HG03521 (cell line): ENCODE measurements around the gene DLEC1.
A peak's percentile ranks its signal among the peaks of the same experiment; 100 is the strongest.
"Not testable (repeated sequence)": the region's sequence is repeated elsewhere in the genome, so short reads cannot be mapped to it uniquely, and the experiment has no call there.

Source experiments
- ATAC-seq: cut with Tn5 transposase; IDR thresholded peaks from one replicate; pipeline ENCODE4 v1.9.1; 2021; ENCODE audit warnings: mild to moderate bottlenecking, moderate library complexity; ENCODE audit not compliant: unreplicated experiment

Gene DLEC1

DNA sequence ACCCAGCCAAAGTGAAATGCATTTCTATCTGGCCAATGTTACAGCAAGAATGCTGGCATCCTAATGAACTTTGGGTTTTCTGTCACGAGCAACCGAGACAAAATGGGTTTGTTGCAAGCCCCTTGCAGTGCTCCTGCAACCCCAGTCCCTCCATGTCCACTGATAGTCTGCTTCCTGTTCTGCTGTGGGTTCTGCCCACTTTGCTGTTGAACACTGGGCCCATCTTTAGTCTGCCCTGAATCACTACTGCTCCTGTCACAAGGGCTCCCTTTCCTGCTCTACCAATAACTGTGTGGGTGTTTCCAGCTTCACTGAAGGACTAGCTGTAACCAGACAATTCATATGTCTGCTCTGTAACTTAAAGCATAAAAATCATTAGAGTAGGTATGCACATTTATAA lies 113.6 kb downstream of the DLEC1 start:
- ATAC-seq, result no peak

DNA sequence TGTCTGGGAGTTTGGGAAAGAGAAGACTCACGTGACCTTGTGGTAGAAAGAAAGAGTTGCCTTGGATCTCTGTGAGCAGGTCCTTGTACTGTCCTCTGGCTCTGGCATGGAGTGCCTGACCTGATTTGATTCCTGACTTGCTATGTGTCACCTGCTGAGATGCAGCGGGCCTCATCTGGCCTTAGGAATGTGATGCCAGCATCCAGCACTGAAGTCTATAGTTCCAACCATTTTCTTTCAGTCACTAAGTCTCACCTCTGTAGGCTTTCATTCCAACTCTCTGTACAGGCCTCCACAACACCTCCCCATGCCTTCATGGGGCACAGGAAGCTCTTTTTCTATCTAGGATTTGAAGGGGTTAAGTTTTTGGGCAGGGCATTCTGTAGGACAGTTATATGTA lies 114.2 kb downstream of the DLEC1 start:
- no peak for ATAC-seq

DNA sequence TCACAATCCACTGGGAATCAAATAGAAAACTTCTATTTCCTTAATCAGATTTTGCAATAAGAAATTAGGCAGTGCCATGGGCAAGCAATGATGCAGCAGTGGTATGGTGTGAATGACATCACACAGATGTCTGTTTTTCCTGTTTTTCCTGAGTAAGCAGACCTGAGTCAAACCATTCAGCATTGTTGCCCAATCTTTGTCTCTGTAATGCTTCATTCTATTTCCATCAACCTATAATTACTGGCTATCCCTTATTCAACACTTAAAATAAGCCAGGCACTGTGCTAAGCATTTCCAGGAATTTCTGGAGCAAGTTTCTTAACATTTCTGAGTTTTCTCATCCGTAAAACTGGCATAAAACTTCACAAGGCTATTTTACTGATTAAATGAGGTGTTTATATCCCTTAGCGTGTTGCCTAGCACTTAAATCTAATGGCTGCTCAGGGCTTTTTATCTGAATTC lies 115.1 kb downstream of the DLEC1 start:
- no peak for ATAC-seq

DNA sequence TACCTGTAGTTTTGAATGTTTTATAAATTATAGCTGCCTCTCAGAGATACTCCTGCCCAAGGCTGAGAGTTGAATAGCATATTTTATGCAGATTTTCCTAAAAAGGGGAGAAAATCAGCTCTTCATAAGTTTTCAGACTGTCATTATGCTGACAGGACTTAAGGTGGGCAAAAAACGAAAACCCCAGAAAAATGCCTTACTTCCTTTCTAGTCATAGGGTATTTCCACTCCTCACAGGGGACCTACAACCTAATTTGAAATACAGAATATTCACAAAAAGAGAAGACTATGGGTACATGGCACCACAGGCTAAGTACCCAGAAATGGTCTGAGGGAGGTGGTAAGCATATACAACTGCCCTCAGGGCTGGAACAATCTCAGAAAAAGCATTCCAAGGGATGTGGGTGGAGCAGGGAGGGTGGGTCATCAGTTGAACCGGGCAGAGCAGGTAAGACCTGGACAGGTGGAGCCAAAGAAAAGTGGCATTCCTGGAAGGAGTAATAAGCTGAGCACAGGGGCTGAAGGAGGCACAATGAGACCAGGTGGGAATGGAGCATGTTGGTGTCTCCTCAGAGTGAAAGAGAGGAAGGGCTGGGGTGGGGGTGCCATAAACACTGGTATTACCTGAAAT lies 115.7 kb downstream of the DLEC1 start:
- ATAC-seq, result no peak

DNA sequence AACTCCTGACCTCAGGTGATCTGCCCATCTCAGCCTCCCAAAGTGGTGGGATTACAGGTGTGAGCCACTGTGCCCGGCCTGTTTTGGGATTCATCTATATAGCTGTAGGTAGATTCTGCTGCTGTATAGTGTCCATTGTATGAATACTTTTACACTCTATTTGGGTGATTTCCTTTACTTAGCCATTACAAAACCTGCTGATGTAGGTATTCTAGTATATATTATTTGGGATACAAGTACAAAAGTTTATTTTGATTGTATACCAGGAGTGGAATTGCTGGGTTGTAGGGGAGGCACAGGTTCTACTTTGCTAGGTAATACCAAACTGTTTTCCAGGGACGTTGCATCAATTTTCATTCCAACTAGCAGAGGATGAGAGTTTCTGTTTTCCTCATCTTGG lies 116.8 kb downstream of the DLEC1 start:
- ATAC-seq, result no peak

DNA sequence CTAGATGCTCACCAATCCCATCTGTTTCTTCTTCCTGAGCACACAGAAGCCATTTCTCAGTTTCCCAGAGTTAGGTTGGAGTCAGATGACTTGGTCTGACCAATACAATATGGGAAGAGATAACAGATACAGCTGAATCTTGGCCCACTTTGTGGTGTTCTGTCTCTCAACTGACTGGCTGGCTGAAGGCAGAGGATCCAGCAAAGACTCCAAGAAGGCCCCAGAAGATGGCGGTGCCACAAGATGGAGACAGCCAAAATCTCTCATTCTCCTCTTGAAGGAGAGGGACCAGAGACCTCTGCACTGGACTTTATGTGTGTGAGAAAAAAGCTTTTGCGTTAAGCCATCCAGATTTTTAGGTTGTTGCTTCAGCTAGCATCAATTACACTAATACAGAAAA lies 118.1 kb downstream of the DLEC1 start:
- ATAC-seq, result no peak

DNA sequence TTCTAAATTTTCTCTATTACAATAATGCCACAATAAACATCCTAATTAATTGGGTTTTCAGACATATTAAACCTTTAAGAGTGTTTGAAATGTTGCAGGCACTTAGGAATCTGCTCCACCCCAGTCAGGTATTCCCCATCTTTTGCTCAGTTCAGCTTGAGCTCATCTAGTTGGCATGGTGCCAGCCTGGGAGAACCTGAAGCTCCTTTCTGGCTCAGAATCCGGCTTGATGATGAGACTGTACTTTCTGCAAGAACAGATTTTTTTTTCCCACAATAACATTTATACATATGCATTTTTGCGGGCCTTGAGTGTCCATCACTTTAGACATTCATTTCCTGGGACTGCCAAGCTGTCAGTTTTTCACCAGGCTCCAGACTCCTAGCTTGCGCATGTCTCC lies 118.6 kb downstream of the DLEC1 start:
- ATAC-seq, result no peak

DNA sequence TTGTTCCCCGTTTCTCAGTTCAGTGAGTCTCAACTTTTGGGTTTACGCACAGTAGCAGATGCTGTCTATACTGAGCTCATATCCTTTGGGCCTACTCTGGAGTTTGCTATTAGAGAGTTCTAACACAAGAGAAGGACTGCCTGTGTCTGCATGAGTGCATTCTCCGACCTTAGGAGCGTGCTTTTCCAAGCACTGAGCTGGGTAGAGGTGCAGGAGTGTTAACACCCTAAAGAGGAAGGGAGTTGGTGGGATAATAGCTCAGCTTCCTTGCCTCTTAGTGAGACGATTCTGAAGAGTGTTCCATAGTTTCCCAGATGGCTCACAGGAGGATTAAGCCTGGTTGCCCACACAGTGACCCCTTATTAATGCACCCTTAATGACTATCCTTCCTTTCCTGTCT lies 119.5 kb downstream of the DLEC1 start:
- no peak for ATAC-seq

DNA sequence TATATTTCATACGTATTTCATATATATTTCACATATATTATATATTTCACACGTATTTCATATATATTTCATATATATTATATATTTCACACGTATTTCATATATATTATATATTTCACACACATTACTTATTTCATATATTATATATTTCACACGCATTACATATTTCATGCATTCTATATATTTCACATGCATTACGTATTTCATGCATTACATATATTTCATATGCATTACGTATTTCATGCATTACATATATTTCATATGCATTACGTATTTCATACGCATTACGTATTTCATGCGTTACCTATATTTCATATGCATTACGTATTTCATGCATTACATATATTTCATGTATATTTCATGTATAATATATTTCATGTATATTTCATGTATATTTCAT lies 121.7 kb downstream of the DLEC1 start:
- ATAC-seq, result not testable (repeated sequence)

DNA sequence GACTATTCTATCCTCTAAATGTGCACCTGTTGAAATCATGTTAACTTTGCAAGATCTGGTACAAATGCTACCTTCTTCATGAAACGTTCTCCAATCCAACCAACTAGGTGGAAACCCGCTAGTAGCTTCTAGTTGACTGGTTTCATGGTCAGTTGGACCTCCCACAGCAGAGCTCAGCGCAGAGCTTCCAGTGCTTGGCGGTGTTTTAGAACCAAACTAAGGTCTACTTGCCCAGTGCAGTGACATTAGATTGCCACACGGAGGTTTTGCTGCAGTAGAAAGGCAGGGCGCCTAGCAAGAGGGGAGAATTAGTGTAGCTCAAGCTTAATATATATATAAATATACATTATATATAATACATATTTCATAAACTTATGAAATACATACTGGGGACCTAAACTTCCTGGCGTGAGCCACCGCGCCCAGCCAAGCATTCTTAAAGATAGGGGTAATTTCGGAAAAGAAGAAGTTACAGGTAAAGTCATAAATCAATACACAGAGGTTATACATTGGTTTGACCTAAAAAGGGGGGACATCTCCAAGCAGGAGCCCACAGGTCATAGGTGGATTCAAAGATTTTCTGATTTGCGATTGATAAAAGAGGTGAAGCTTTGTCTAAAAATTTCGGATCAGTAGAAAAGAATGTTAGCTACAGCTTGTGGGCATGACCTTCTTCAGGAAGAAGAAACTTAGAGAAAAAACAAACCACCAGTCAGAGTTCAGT lies 124.3 kb downstream of the DLEC1 start:
- no peak for ATAC-seq

DNA sequence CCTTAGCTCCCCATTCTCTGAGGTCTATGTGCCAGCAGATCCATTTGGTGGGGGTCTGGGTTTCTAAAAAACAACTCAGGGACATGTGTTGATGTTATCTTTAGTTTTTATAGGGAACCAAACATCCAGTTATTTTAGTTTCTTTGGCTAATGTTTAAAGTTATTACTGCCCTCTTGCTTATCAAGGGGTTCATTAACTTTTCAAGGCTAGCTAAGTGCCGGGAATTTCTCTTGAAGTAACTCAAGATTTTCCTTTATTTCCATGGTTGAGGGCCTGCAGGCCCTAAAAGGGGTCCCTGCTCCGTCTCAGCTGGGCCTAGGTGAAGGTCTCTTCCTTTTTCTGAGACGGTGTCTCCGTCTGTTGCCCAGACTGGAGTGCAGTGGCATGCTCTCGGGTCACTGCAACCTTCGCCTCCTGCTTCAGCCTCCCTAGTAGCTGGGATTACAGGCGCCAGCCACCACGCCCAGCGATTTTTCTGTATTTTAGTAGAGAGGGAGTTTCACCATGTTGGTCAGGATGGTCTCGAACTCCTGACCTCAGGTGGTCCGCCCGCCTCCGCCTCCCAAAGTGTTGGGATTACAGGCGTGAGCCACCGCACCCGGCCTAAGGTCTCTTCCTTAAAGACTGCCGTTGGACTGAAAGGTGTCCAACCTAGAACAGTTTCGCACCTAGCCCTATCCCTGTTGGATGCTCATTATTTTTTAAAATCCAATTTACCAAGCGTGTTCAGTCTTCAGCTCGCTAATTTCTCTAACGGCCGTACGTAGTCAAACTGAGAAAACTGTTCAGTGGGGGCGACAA lies 125.0 kb downstream of the DLEC1 start:
- no peak for ATAC-seq

DNA sequence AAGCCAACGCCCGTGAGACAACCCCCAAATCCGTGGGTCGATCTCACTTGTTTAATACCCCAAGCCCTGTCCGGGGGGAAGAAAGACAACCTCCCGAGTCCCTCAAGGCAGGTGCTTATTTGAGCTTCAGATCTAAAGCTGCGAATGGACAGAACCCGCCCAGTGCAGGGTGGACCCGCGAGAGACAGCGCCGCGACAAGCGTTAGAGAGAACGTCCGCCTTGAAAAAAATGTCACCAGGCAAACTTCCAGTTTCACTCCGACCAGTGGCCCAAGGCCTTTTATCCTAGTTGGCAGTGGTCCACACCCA lies 125.6 kb downstream of the DLEC1 start:
- ATAC-seq, result no peak

DNA sequence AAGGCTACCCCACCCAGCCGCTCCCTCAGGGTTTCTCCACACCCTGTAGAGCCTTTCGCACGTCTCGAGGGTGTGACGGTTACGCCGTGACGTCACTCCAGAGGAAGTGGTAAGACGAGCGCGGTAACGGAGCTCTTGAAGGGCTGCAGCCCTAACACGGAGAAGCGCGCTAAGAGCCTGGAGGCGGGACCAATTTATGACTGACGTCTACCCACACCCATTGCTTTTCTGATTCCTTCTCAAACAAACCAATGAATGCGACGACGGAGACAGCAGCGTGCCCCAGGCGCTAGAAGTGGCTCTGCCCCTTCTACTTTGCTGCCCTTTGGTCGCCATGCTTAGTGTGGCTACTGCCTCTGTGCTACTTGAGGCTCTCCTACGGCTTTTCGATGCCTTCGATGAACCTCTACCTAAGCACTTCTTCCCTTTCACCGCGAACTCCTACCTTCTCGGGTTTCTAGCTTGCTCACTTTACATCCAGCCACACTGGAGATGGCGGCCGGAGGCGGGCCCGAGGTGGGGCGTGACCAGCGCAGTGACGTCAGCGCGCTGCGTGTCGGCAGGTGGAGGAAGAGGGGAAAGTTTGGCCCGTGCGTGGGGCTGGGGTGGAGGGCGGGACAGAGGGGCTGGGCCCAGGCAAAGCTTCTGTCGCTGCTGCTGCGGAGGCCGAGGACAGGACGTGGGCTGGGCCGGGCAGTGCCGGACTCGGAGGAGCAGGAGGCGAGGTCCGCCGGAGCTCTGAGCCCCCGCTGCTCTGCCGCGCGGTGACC lies 126.1 kb downstream of the DLEC1 start, which contains the start of gene OXSR1:
OXSR1 (plus strand) TSS at position 586 of the 770 bp plus-strand sequence. CDS start 340 bp downstream, outside the sequence.
- ATAC-seq, result peak; percentile 87

DNA sequence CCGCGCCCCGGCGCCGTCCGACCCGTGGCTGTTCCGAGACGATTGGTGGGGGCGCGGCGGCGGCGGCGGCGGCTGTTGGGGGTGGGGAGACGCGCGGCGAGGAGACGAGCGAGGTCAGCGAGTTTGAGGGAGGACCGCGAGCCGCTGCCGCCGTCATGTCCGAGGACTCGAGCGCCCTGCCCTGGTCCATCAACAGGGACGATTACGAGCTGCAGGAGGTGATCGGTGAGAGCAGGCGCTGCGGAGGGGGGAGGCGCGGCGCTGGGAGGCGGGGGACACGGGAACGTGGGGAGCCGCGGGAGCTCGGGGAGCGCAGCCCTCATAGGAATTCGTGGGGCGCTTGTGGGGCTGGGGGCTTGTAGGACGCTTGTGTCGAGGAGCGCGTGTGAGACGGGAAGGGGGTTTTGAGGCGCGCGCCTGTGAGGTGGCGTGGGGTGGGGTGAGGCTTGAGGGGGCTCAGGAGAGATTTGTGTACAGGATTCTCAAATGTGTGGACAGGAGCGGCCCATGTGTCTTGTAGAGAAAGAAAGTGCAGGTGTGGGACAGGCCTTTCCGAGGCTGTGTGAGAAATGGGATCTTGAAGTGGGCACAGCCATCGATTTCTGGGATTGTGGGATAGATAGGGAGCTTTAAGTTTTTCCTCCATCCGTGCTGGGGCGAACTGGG lies 126.8 kb downstream of the DLEC1 start:
- ATAC-seq, result no peak

DNA sequence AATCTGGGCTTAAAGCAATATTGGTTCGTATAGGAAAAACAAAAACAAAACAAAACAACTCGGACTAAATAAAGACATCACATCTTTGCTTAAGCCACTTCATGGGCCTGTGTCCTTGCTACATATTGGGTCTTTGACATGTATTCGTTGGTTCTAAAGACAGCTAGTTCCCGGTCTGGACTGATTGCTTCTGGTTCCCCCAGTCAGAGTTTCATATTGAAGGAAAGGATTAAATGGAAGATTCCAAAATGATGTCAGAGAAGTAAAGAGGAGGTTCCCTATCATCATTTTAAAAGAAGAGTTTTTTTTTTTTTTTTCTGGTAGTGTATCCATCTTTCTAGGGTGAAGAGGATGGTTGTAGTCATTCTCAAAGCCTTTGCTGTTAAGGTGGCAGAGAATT lies 128.6 kb downstream of the DLEC1 start:
- ATAC-seq, result no peak

DNA sequence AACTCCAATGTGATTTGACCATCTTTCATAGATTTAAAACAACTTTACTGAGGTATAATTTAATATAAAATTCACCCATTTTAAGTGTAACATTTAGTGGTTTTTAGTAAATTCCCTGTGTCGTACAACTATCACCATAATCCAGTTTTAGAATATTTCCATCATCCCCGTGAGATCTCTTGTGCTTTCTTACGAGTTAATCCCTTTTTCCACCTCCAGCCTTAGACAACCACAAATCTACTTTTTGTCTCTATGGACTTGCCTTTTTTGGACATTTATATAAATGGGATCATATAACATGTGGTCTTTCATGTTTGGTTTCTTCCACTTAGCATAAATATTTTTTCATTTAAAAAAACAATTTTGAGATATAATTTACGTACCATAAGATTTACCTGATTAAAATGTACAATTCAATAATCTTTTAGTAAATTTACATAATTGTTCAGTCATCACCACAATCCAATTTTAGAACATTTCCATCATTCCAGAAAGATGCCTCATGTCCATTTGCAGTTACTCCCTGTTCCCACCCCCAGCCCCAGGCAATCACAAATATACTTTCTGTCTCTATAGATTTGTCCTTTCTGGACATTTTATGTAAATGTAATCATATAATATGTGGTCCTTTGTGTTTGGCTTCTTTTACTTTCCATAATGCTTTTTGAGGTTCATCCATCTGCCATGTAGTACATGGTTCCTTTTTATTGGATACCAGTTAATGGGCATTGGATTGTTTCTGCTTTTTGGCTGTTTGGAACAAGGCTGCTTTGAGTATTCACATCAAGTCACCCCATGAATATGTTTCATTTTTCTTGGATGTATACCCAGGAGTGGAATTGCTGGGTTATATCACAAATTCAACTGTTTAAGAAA lies 129.4 kb downstream of the DLEC1 start:
- no peak for ATAC-seq

DNA sequence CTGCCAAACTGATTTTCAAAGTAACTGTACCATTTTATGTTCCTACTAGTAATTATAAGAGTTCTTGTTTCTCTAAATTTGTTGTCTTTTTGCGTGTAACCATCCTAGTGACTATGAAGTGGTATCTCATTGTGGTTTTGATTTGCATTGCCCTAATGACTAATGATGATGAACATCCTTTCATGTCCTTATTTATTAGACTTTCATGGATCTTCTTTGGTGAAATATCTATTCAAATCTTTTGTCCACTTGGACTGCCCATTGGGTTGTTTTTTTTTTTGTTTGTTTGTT lies 130.0 kb downstream of the DLEC1 start:
- ATAC-seq, result no peak

DNA sequence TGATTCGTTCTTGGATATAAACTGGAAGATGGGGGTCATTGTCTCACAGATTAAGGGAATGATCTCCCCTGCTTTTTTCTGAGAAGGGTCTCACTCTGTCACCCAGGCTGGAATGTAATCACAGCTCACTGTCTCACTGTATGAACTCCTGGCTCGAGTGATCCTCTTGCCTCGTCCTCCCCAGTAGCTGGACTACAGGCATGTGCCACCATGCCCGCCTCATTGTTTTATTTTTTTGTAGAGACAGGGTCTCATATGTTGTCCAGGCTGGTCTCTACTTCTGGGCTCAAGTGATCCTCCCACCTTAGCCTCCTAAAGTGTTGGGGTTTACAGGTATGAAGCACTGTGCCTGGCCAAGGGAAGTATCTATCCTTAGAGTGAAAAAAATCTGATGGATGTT lies 131.7 kb downstream of the DLEC1 start:
- no peak for ATAC-seq

DNA sequence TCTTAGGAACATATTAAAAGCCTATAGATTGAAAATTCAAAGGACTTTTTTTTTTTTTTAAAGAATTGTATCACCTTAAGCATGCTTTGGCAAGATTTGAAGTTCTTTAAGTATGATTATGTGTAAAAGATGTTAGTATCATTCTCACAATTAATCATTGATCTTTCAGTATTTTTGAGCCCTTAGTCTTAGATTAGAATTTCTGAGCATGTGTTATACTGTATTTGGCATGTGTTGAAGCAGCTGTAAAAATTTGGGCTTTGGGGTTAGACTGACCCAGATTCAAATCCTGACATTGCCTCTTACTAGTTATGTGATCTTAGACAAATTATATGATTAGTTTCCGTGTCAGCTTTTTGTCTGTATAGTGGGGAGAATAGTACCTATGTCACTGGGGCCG lies 132.6 kb downstream of the DLEC1 start:
- no peak for ATAC-seq
